ENCODE results near the gene PRR19. TPM values are rescaled to one million over a fixed set of nuclear protein-coding genes. Genes with fewer than 3 reads are reported as not detected.

Gene PRR19
- total RNA-seq, 1 experiment from 2014 or later = not detected

- H3K4me3 ChIP-seq (ENCODE audit: low read length) = no peak overlapping the region
- no peak overlapping the region for H3K27ac ChIP-seq (ENCODE audit: low read length)
- BruUV-seq (replicated peaks) = no TSS peak
- H3K9me3 ChIP-seq (ENCODE audit: low read length) = no peaks in the 10 kb centered on the region
- H3K9me2 ChIP-seq (replicated peaks; ENCODE audit: low read length) = no peaks in the 10 kb centered on the region
- intact Hi-C loops (cut with micrococcal nuclease) = no loop called here
- CTCF ChIA-PET = no interaction called here
- POLR2A ChIA-PET (ENCODE audit: unreplicated experiment) = no interaction called here
- H3K36me3 ChIP-seq (ENCODE audit: low read depth, low read length) = no peaks in the 10 kb centered on the region
- H3K4me1 ChIP-seq (ENCODE audit: insufficient read depth, low read length) = peaks cover 8% of the 10 kb centered on the region
- no peak overlapping the region for H3K4me2 ChIP-seq (ENCODE audit: low read length)
- H3K27me3 ChIP-seq (ENCODE audit: low read length) = no peaks in the 10 kb centered on the region
- no peak for ATAC-seq
- H3K9ac ChIP-seq (ENCODE audit: low read length) = no peak overlapping the region
- DNase-seq = no peak
- no peaks in the 10 kb centered on the region for H3F3A ChIP-seq (ENCODE audit: low read length, unreplicated experiment)
- no peak overlapping the region for H2AFZ ChIP-seq (ENCODE audit: low read length)
- H3K79me2 ChIP-seq (ENCODE audit: low read length) = peaks cover 27% of the 10 kb centered on the region
- no peaks in the 10 kb centered on the region for H4K20me1 ChIP-seq (ENCODE audit: low read length)
- TF ChIP-seq EZH2phosphoT487 (IDR thresholded peaks at IDR 0.05; ENCODE audit: borderline replicate concordance, low read length) (no peak), EZH2 (IDR thresholded peaks at IDR 0.05; ENCODE audit: low read length, unreplicated experiment) (no peak), CTCF (conservative IDR thresholded peaks at IDR 0.05; ENCODE audit: low read depth, low read length) (no peak)
These were observed 21.5 kb downstream of the PRR19 start for GRCh38 chr19:42323473-42323851.

- intact Hi-C loops (cut with micrococcal nuclease) = no loop called here
These were observed 22.1 kb downstream of the PRR19 start for GRCh38 chr19:42323852-42324654.

More at GRCh38 chr19:42323852-42324654, 22.1 kb downstream of the PRR19 start:
- no peaks in the 10 kb centered on the region for H3F3A ChIP-seq (ENCODE audit: low read length, unreplicated experiment)
- BruUV-seq (replicated peaks) = no TSS peak
- H3K9me3 ChIP-seq (ENCODE audit: low read length) = no peaks in the 10 kb centered on the region
- CTCF ChIA-PET = no interaction called here
- peaks cover 33% of the 10 kb centered on the region for H3K79me2 ChIP-seq (ENCODE audit: low read length)
- H3K9me2 ChIP-seq (replicated peaks; ENCODE audit: low read length) = no peaks in the 10 kb centered on the region
- H2AFZ ChIP-seq (ENCODE audit: low read length) = no peak overlapping the region
- H3K27ac ChIP-seq (ENCODE audit: low read length) = no peak overlapping the region
- H3K4me3 ChIP-seq (ENCODE audit: low read length) = no peak overlapping the region
- peak overlapping the region; percentile 58; the same call in 1 of the 2 replicates for H3K4me2 ChIP-seq (ENCODE audit: low read length)
- POLR2A ChIA-PET (ENCODE audit: unreplicated experiment) = no interaction called here
- H3K36me3 ChIP-seq (ENCODE audit: low read depth, low read length) = no peaks in the 10 kb centered on the region
- H3K27me3 ChIP-seq (ENCODE audit: low read length) = no peaks in the 10 kb centered on the region
- no peaks in the 10 kb centered on the region for H4K20me1 ChIP-seq (ENCODE audit: low read length)
- no peak overlapping the region for H3K9ac ChIP-seq (ENCODE audit: low read length)
- peaks cover 8% of the 10 kb centered on the region for H3K4me1 ChIP-seq (ENCODE audit: insufficient read depth, low read length)
- ATAC-seq (no peak), DNase-seq (no peak)
- no peak for TF ChIP-seq EZH2 (IDR thresholded peaks at IDR 0.05; ENCODE audit: low read length, unreplicated experiment)
- TF ChIP-seq CTCF (conservative IDR thresholded peaks at IDR 0.05; ENCODE audit: low read depth, low read length) = no peak
- TF ChIP-seq EZH2phosphoT487 (IDR thresholded peaks at IDR 0.05; ENCODE audit: borderline replicate concordance, low read length) = no peak

Data from PC-3 (cell line).